Hematopoietic multipotent progenitor cell treated with erythropoietin and hydrocortisone succinate and interleukin-3 and kit ligand, for 4 days (in vitro differentiated cells): ENCODE results near the gene AP1G1.
"Not testable (repeated sequence)": the region's sequence is repeated elsewhere in the genome, so short reads cannot be mapped to it uniquely, and the experiment has no call there.

Source experiments
- DNase-seq: peaks from one replicate; pipeline ENCODE4 v3.0.0-alpha.2; 2015

AP1G1 gene

DNA sequence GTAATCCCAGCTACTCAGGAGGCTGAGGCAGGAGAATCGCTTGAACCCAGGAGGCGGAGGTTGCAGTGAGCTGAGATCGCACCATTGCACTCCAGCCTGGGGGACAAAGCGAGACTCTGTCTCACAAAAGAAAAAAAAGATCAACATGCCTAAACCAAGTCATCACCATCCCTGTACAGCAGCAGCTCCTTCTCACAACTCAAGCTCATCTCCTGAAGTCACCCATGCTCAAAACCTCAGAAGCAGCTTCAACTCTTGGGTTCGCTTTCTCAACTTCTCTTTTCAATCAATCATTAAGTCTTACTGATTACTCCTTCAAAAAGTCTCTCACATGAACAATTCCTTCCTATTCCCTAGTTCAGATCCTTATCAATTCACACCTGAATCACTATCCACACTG lies 115.5 kb downstream of the AP1G1 start:
- no peak for DNase-seq

DNA sequence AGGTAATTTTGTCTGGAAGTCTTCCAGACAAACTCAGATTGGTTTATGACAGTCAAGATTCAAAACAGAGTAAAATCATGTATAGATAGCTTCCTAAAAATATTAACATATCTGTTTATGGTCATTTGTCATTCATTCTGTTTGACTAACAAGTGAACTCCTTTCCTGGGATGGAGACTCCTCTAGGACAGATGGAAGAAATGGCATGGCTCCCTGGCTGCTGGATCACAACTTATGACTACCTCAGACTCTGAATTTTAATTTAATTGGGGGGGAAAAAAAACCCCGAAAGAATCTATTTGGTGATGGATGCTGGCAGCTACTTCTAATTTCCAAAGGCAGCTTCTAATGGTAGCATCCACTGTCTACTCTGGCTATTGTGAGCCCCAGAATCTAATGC lies 118.7 kb downstream of the AP1G1 start:
- DNase-seq = no peak

DNA sequence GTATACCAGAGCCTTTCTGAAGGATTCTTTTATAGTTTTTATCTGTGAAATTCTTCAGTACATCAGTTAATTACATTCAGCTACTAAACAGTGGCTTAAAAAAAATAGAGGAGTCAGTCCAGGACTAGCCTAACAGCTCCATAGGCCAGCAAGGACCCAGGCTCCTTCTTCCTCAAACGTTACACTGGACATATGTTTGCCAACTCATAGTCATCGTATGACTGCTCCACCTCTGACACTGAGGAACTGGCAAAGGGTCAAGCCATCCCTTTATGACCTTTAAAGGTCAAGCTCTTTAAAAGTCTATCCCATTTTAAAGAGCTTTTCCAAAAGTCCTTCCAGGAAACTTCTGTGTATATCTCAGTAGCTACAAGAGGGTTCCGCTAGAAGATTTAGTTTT lies 120.8 kb downstream of the AP1G1 start:
- DNase-seq = no peak

DNA sequence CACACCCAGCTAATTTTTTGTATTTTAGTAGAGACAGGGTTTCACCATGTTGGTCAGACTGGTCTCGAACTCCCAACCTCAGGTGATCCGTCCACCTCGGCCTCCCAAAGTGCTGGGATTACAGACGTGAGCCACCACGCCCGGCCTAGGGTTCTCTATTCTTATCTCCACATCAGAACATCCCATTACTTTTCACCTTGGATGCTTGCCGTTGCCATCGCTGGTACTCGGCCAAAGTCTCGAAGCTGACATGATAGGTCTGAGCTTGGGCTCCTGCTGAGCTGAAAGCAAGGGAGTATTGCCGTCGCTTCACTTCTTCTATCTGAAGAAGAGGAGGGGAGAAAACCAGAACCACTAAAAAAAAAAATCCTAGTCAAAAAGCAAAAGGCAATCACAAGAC lies 124.4 kb downstream of the AP1G1 start:
- not testable (repeated sequence) for DNase-seq

DNA sequence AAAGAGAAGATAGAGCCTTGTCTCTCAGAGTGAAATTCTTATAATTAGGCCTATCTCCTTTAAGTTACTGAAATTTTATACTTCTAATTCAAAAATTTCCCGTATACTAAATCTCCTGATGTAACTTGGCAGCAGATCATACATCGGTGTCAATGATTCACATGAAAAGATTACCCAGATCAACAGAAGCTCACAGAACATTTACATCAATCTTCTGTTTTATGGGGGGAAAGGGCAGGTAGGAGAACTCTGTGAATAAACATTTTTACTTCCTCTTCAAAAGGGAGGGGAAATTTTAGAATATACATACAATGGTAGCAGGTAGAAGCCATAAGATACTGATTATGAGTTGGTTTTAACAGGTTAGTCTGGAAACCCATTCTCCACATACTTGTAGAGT lies 127.3 kb downstream of the AP1G1 start:
- DNase-seq = no peak
